IPS DF 19.7 (cell line): ENCODE data around the gene LRRN4CL.

Experiments
- DNase-seq: peaks from one replicate; pipeline ENCODE4 v3.0.0-alpha.2; 2013; ENCODE audit warnings: low read depth, low spot score

The LRRN4CL gene

DNA sequence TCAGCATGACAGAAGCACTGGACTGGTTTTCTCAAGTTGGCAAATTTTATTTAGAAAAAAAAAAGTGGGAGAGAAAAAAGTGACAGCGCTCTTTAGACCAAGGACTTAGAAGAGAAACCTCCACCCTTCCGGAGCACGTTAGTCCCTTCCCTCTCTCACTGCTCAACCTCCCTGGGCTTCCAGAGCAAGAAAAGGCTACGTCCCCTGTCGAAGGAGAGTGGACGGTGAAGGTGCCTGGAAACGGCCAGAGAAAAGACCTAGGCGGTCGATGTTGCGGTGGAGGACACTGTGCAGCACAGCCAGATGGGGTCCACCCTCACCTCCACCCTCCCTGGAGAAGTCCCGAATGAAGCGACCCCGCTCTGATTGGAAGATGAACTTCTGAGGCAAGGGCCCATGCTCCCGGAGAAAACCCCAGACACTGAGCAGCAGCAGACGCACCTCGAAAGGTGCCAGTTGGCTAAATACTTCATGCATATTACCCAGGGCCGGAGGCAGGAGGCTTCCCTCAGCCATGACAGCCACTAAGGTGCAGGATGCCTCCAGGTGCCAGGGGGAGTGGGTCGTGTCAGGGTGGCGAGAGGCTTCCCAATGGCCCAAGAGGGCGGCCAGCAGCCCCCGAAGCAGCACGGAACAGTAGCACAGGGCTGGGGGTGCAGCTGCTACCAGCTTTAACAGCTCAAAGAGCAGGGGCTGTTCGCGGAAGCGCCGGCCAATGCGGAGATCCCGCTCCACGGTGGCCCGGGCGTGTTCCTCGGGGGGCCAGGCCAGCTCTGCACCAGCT is 42.3 kb downstream of the LRRN4CL start:
- DNase-seq: no peak

DNA sequence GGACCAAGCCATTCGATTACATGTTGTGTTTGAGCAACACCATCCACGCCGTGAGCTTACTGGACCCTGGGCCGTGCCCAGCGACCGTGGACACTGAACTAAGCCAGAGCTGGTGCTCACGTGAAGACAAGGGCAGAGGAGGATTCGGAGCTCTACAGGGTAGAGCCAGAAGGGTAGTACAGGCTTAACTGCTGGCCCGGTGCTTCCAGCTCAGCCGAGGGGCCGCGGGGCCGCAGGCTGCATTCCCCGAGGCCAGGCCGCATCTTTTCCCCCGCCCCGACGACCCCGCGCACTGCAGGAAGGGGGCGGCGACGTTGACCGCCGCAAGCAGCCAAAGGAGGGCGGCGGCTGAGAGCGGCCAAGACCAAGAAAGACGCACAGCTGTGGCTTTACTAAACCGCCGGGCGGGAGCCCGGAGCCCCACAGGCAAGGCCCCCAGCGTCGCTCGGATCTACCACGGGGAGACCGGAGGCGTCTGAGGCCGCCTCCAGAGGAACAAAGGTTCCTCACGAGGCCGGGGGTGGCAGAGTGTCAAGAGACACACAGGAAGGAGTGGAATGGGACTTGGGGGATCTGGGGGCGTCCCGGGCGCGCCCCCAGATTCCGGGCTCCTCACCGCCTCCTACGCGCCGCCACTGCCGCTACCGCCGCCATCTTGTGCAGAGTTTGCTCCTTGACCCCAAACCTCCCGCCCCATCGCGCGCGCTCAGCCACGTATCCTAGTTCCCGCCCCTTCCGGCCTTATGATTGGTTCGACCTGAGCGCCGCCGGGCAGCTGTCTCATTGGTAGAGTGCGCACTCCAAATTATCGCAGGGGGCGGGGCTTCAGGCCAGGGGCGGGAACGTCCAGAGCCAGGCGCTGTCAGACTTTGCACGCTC is 43.1 kb downstream of the LRRN4CL start, which contains the start of gene GANAB:
Gene GANAB, minus strand, starts transcription at position 668 of the 879 bp plus-strand sequence. Its CDS starts 14 bp downstream, at position 654.
- DNase-seq: peak; percentile 75

DNA sequence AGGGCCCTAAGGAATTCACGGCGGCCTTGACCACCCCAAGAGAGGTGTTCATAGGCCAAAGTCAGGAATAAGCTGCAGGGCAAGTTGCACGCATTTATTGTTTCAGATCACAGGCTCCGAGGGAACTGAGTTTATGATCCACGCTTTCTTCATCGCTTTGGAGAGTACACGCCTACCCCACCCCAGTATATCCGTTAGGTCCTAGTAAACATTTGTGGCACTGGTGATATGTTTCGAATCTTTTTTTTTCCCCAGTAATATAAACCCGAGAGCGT is 43.7 kb downstream of the LRRN4CL start:
- DNase-seq: no peak

- DNase-seq: no peak
Observed at GRCh38 chr11:62644220-62644619, 45.1 kb downstream of the LRRN4CL start.
